H1 (cell line): Measurements from ENCODE around the gene PIEZO1. TPM values are rescaled to one million over a fixed set of nuclear protein-coding genes. Genes with fewer than 3 reads are reported as not detected.

ENCODE experiments used
- YY1 ChIP-seq: IDR thresholded peaks from 2 replicates; pipeline ENCODE4 v1.6.1; 2011; ENCODE audit warnings: low read depth, mild to moderate bottlenecking, low read length
- polyA plus RNA-seq, 7 experiments: library from polyadenylated mRNA; depleted of rRNA in 3 of 7; stranded (reverse) in 5 of 7; unstranded in 2 of 7; fragments of >200 nt in 5 of 7; fragments of 200-250 nt in 2 of 7; gene quantifications; 1 replicate in 5 of 7; 2 replicates in 1 of 7; 4 replicates in 1 of 7; pipeline versions ENCODE4 v1.2.1 to v1.2.3, GENCODE V29; 2011 to 2013; ENCODE audit warnings: missing spikeins in 2 of 7, mixed read lengths in 2 of 7
- total RNA-seq: library from RNA; stranded (reverse); fragmentation: NEBNext Ultra II Directional; extraction: Animal tissue kit (Norgen Biotek cat#: 25700); gene quantifications from 2 replicates; pipeline ENCODE4 v1.2.1, GENCODE V29; 2021

PIEZO1 gene
- total and polyA plus RNA-seq, 2 of the 8 experiments (the other 6 are each of a cell fraction or from before 2014, with no cell fraction given), result 42.3 to 67.5 TPM

- peak; percentile 90 for TF ChIP-seq YY1
Measured at GRCh38 chr16:88811769-88812512, 26.9 kb upstream of the PIEZO1 start, which contains the start of gene APRT (continued).
